ENCODE measurements around the gene ERCC1.

ERCC1 gene

GRCh38 chr19:45357445-45357783 is 66.3 kb downstream of the ERCC1 start:
- TF ChIP-seq CTCF (IDR thresholded peaks at IDR 0.05; ENCODE audit: control extremely low read depth, extremely low read depth, low read depth, missing control alignments) = no peak
- ChIA-PET CTCF (no interaction called here), POLR2A (no interaction called here)
- DNase-seq (ENCODE audit: extremely low spot score) = no peak
